IPS-18a (cell line): ENCODE data around the gene TRABD2B.

Experiments used
- H3K27ac ChIP-seq: one replicate; pipeline ENCODE4 v1.5.1; 2013; ENCODE audit warnings: low read length
- H3K27me3 ChIP-seq: one replicate; pipeline ENCODE4 v1.6.1; 2013; ENCODE audit warnings: mild to moderate bottlenecking, low read length; ENCODE audit not compliant: control insufficient read depth, insufficient read depth
- H3K36me3 ChIP-seq: one replicate; pipeline ENCODE4 v1.6.1; 2013; ENCODE audit warnings: low read depth, low read length; ENCODE audit not compliant: control insufficient read depth
- H3K4me1 ChIP-seq: one replicate; pipeline ENCODE4 v1.6.1; 2013; ENCODE audit warnings: low read depth, low read length; ENCODE audit not compliant: control insufficient read depth
- H3K4me3 ChIP-seq: one replicate; pipeline ENCODE4 v1.5.1; 2013; ENCODE audit warnings: low read length
- H3K9ac ChIP-seq: one replicate; pipeline ENCODE4 v1.6.1; 2013; ENCODE audit warnings: mild to moderate bottlenecking, low read length, moderate library complexity
- H3K9me3 ChIP-seq: one replicate; pipeline ENCODE4 v1.6.1; 2013; ENCODE audit warnings: low read depth, low read length; ENCODE audit not compliant: control insufficient read depth

The TRABD2B gene

GRCh38 chr1:47898133-47898845 lies 98.9 kb downstream of the TRABD2B start:
- Histone ChIP-seq H3K9me3 (no peaks in the 10 kb centered on the region), H3K4me3 (peak overlapping the region; percentile 0), H3K27ac (no peak overlapping the region), H3K36me3 (no peaks in the 10 kb centered on the region), H3K9ac (no peak overlapping the region), H3K27me3 (no peaks in the 10 kb centered on the region), H3K4me1 (peaks cover 50% of the 10 kb centered on the region)

- Histone ChIP-seq H3K36me3 (no peaks in the 10 kb centered on the region), H3K27ac (no peak overlapping the region), H3K9ac (no peak overlapping the region), H3K27me3 (no peaks in the 10 kb centered on the region), H3K4me1 (peaks cover 51% of the 10 kb centered on the region), H3K9me3 (no peaks in the 10 kb centered on the region), H3K4me3 (no peak overlapping the region)
Measured at GRCh38 chr1:47895279-47896125, 101.7 kb downstream of the TRABD2B start.

DNA sequence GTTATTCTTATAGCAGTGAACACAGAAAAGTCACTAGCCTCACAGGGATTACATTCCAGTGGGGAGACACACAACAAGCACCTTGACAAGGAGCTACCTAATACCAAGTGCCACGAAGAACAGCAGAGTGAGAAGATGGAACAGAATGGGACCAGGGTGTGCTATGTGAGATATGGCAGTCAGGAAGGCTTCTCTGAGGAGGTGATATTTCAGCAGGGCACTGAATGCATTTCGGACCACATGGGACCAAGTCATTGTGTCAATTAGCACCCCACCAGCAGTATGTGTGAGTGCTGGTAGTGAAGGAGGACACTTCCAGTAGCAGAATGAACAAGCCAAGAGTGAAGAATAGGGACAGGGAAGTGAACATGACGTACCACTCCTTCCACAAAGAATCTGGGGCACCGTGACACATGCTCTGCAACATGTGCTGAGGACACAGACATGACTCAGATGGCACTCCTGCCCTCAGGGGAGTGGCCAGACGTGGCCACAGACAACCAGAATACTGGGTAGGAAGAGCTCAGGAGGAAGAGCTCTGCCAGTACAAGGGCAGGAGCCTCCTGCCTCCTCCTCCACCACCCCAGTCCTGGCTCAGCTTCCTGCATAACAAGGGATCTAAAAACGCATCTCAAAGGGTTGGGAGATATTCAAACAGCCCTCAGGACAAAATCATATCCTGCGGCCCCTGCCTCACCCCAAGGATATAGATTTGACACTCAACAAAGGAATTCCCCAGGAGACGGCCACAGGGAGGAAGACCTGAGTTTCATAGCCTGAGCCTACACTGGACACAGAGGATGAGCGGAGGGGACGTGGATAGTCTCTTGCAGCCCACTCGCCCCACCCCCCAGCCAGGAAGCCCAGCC lies 102.5 kb downstream of the TRABD2B start:
- H3K4me3 ChIP-seq: no peak overlapping the region
- H3K27me3 ChIP-seq: no peaks in the 10 kb centered on the region
- H3K9ac ChIP-seq: no peak overlapping the region
- H3K36me3 ChIP-seq: no peaks in the 10 kb centered on the region
- H3K9me3 ChIP-seq: no peaks in the 10 kb centered on the region
- no peak overlapping the region for H3K27ac ChIP-seq
- peaks cover 47% of the 10 kb centered on the region for H3K4me1 ChIP-seq

DNA sequence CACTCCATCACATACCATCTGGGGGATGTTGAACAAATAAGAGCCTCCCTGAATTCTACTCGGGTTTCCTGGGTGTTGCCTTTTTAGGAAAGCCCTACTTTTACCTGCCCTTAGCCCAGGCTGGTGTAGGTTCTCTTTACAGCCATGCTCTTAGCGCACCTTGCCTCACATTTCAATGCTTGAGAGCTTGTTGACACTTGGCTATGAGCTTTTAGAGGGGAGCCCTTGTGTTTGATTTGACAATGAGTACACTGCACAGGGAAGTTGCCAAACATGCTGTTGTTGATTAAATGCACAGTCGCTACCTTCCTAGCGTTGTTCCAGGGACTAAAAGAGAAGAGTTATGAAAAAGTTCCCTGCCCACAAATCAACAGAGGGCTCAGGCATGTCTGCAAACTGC lies 103.8 kb downstream of the TRABD2B start:
- Histone ChIP-seq H3K4me3 (no peak overlapping the region), H3K4me1 (peaks cover 41% of the 10 kb centered on the region), H3K27me3 (no peaks in the 10 kb centered on the region), H3K36me3 (no peaks in the 10 kb centered on the region), H3K27ac (no peak overlapping the region), H3K9me3 (no peaks in the 10 kb centered on the region), H3K9ac (no peak overlapping the region)

GRCh38 chr1:47890779-47891178 lies 106.4 kb downstream of the TRABD2B start:
- H3K27ac ChIP-seq: no peak overlapping the region
- H3K36me3 ChIP-seq: no peaks in the 10 kb centered on the region
- H3K27me3 ChIP-seq: no peaks in the 10 kb centered on the region
- H3K4me3 ChIP-seq: no peak overlapping the region
- peaks cover 26% of the 10 kb centered on the region for H3K4me1 ChIP-seq
- H3K9me3 ChIP-seq: no peaks in the 10 kb centered on the region
- H3K9ac ChIP-seq: no peak overlapping the region

DNA sequence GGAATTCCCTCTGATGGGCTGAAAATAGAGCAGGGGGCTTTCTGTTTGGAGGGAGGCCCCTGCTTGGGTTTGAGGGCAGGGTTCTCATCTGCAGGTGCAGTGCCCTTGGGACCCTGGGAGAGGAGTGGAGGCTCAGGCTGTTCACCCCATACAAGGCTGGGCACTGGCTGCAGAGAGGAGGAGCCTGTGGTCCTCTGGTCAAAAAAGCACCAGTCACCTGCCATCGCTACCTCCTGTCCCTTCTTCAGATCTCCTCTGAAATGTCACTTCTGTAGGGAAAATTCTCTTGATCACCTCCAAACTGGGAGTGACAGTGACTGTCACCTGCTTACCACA lies 108.9 kb downstream of the TRABD2B start:
- no peaks in the 10 kb centered on the region for H3K27me3 ChIP-seq
- H3K27ac ChIP-seq: no peak overlapping the region
- H3K9ac ChIP-seq: no peak overlapping the region
- no peaks in the 10 kb centered on the region for H3K9me3 ChIP-seq
- no peak overlapping the region for H3K4me3 ChIP-seq
- H3K4me1 ChIP-seq: peaks cover 1% of the 10 kb centered on the region
- no peaks in the 10 kb centered on the region for H3K36me3 ChIP-seq

DNA sequence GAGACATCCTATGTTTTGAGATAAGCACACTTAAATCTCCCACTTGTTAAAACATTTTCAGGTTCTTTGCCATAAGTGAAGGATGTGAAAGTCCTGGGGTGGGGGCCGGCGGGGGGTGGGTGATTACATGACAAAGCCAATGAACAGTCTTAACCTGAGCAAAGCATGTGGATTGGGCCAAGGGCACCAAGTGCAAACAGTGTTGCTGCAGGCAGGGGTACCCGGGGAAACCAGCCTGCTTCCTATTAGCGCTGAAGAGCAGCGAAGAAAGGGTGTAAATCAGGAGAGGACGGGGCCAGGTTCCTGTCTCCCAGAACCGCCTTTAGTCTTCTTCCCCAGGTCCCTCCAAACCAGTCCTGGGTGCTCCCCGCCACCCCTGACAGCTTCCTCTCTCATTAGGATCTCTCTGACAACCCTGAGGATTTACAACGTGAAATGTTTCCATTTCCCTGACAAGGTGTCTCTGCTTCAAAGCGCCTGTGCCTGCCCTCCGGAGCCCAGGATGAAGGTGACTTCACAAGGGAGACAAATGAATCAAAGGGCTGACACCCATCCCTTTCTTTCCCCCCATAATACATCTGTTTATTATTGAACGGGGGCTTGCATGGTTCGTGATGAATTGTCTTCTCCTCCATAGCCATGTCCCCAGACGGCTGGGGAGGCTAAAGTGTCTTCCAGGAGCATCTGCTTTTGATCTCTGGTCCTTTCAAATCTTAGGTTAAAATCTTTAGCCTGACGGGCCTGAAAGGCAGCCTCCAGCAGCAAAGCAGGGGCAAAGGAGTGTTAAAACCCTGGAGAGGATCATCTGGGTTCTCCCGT lies 109.5 kb downstream of the TRABD2B start:
- no peak overlapping the region for H3K9ac ChIP-seq
- H3K36me3 ChIP-seq: no peaks in the 10 kb centered on the region
- no peaks in the 10 kb centered on the region for H3K4me1 ChIP-seq
- H3K9me3 ChIP-seq: no peaks in the 10 kb centered on the region
- no peak overlapping the region for H3K4me3 ChIP-seq
- no peak overlapping the region for H3K27ac ChIP-seq
- no peaks in the 10 kb centered on the region for H3K27me3 ChIP-seq

- H3K27me3 ChIP-seq: no peaks in the 10 kb centered on the region
Measured at GRCh38 chr1:47887060-47887459, 110.1 kb downstream of the TRABD2B start.

GRCh38 chr1:47886141-47886540 lies 111.0 kb downstream of the TRABD2B start:
- Histone ChIP-seq H3K36me3 (no peaks in the 10 kb centered on the region), H3K4me1 (no peaks in the 10 kb centered on the region), H3K9ac (no peak overlapping the region), H3K9me3 (no peaks in the 10 kb centered on the region), H3K4me3 (no peak overlapping the region), H3K27me3 (no peaks in the 10 kb centered on the region), H3K27ac (no peak overlapping the region)

More at GRCh38 chr1:47887060-47887459, 110.1 kb downstream of the TRABD2B start:
- no peak overlapping the region for H3K27ac ChIP-seq
- H3K4me3 ChIP-seq: no peak overlapping the region
- no peak overlapping the region for H3K9ac ChIP-seq
- no peaks in the 10 kb centered on the region for H3K4me1 ChIP-seq
- no peaks in the 10 kb centered on the region for H3K36me3 ChIP-seq
- H3K9me3 ChIP-seq: no peaks in the 10 kb centered on the region

GRCh38 chr1:47885062-47885830 lies 111.9 kb downstream of the TRABD2B start:
- Histone ChIP-seq H3K4me3 (no peak overlapping the region), H3K36me3 (no peaks in the 10 kb centered on the region), H3K9me3 (no peaks in the 10 kb centered on the region), H3K27me3 (no peaks in the 10 kb centered on the region), H3K9ac (no peak overlapping the region), H3K4me1 (no peaks in the 10 kb centered on the region), H3K27ac (no peak overlapping the region)
